Keratinocyte (primary cell): ENCODE measurements around the gene TBC1D7. TPM values are rescaled to one million over a fixed set of nuclear protein-coding genes. Genes with fewer than 3 reads are reported as not detected.
A peak's percentile ranks its signal among the peaks of the same experiment; 100 is the strongest.

Experiments
- DNase-seq: peaks from one replicate; pipeline ENCODE4 v3.0.0-alpha.2; 2011; ENCODE audit warnings: low read depth, missing footprints, low spot score
- FAIRE-seq: peaks from 2 replicates; lab custom pipeline; 2011; peaks lifted over from hg19 to GRCh38; lab: Jason Lieb, UNC
- H2AFZ ChIP-seq: 2 replicates; pipeline ENCODE4 v1.6.0; 2012; ENCODE audit warnings: low read length, control low read depth, inconsistent platforms; ENCODE audit not compliant: control insufficient read depth
- H3K27ac ChIP-seq: 2 replicates; pipeline ENCODE4 v1.5.1; 2011; ENCODE audit warnings: low read length; ENCODE audit not compliant: control insufficient read depth, insufficient read depth
- H3K27me3 ChIP-seq: 3 replicates; pipeline ENCODE4 v1.6.0; 2011; ENCODE audit warnings: low read length; ENCODE audit not compliant: control insufficient read depth, insufficient read depth; ENCODE audit errors: extremely low read depth
- H3K36me3 ChIP-seq, 2 experiments: 2 replicates in 1 of 2; 3 replicates in 1 of 2; pipeline ENCODE4 v1.5.1; 2011; ENCODE audit warnings: low read length in 2 of 2, mild to moderate bottlenecking in 1 of 2; ENCODE audit not compliant: control insufficient read depth in 2 of 2, insufficient read depth in 2 of 2; ENCODE audit errors: extremely low read depth in 1 of 2
- H3K4me1 ChIP-seq: 3 replicates; pipeline ENCODE4 v1.5.1; 2011; ENCODE audit warnings: low read length; ENCODE audit not compliant: control insufficient read depth, insufficient read depth; ENCODE audit errors: extremely low read depth
- H3K4me2 ChIP-seq: 3 replicates; pipeline ENCODE4 v1.6.0; 2011; ENCODE audit warnings: low read depth, low read length; ENCODE audit not compliant: control insufficient read depth, insufficient read depth; ENCODE audit errors: extremely low read depth
- H3K4me3 ChIP-seq, 3 experiments: fragments of 200-600 bp in 1 of 3; sonication (generic) in 1 of 3; 2 replicates in 2 of 3; 3 replicates in 1 of 3; pipeline ENCODE4 v1.5.1; 2011 to 2016; ENCODE audit warnings: low read length in 3 of 3, mild to moderate bottlenecking in 3 of 3, control low read depth in 2 of 3, inconsistent platforms in 1 of 3, low read depth in 1 of 3, mixed read lengths in 1 of 3, mixed run types in 1 of 3, moderate library complexity in 1 of 3; ENCODE audit not compliant: control insufficient read depth in 2 of 3, insufficient read depth in 2 of 3; ENCODE audit errors: extremely low read depth in 1 of 3
- H3K79me2 ChIP-seq: 2 replicates; pipeline ENCODE4 v1.6.0; 2012; ENCODE audit warnings: low read length; ENCODE audit not compliant: control insufficient read depth, insufficient read depth
- H3K9ac ChIP-seq: 3 replicates; pipeline ENCODE4 v1.6.0; 2011; ENCODE audit warnings: low read length; ENCODE audit not compliant: control insufficient read depth, insufficient read depth; ENCODE audit errors: extremely low read depth
- H3K9me1 ChIP-seq: 3 replicates; pipeline ENCODE4 v1.6.0; 2011; ENCODE audit warnings: low read length; ENCODE audit not compliant: control insufficient read depth, insufficient read depth; ENCODE audit errors: extremely low read depth
- H3K9me3 ChIP-seq: 2 replicates; pipeline ENCODE4 v1.5.1; 2012; ENCODE audit warnings: low read depth, low read length; ENCODE audit not compliant: control insufficient read depth
- H4K20me1 ChIP-seq: 3 replicates; pipeline ENCODE4 v1.6.0; 2011; ENCODE audit warnings: low read length; ENCODE audit not compliant: control insufficient read depth, insufficient read depth; ENCODE audit errors: extremely low read depth
- CTCF ChIP-seq, 3 experiments: IDR thresholded peaks in 1 of 3; conservative IDR thresholded peaks in 1 of 3; optimal IDR thresholded peaks in 1 of 3; 2 replicates in 2 of 3; 3 replicates in 1 of 3; pipeline versions ENCODE3 to v1.5.1; 2011; ENCODE audit warnings: low read length in 3 of 3, mild to moderate bottlenecking in 3 of 3, moderate library complexity in 2 of 3, control low read depth in 1 of 3, inconsistent platforms in 1 of 3; ENCODE audit not compliant: insufficient read depth in 2 of 3; ENCODE audit errors: extremely low read depth in 1 of 3
- EZH2 ChIP-seq: IDR thresholded peaks from one replicate; pipeline ENCODE4 v1.6.1; 2012; ENCODE audit warnings: inconsistent platforms, mild to moderate bottlenecking, low read length, moderate library complexity
- dilution Hi-C: fragments of 300-500 bp; cut with MboI; formaldehyde crosslinking; loops from one replicate; pipeline ENCODE4 v1.7.0; 2020; ENCODE audit warnings: low sequenced_read_pairs; ENCODE audit not compliant: extremely low pct_ligation_motif_present
- polyA plus RNA-seq, 5 experiments: library from polyadenylated mRNA; depleted of rRNA in 3 of 5; stranded (reverse) in 3 of 5; stranded (forward) in 1 of 5; unstranded in 1 of 5; fragments of >200 nt; gene quantifications; 1 replicate in 1 of 5; 2 replicates in 3 of 5; 3 replicates in 1 of 5; pipeline versions ENCODE4 v1.2.1 to v1.2.3, GENCODE V29; 2011 to 2012; ENCODE audit warnings: missing spikeins in 2 of 5, low read depth in 1 of 5, low replicate concordance in 1 of 5

The TBC1D7 gene
- polyA plus RNA-seq, 1 donor (not counting 4 experiments of a cell fraction or from before 2014, with no cell fraction given), result 30.4 TPM

- no peak overlapping the region for H3K4me2 ChIP-seq
Measured at GRCh38 chr6:13268913-13269518, 59.3 kb downstream of the TBC1D7 start.

GRCh38 chr6:13267142-13267651 lies 61.1 kb downstream of the TBC1D7 start:
- FAIRE-seq (no peak), DNase-seq (no peak)
- H4K20me1 ChIP-seq, result no peaks in the 10 kb centered on the region
- no peaks in the 10 kb centered on the region for H3K79me2 ChIP-seq
- dilution Hi-C loops, result no loop called here
- no peak overlapping the region for H3K9ac ChIP-seq
- no peak overlapping the region for H3K4me3 ChIP-seq
- TF ChIP-seq EZH2 (no peak), CTCF (optimal IDR thresholded peaks at IDR 0.05 in 1 of 3, IDR thresholded peaks at IDR 0.05 in 1 of 3, conservative IDR thresholded peaks at IDR 0.05 in 1 of 3; ENCODE audit: extremely low read depth in 1 of 3, insufficient read depth in 2 of 3, low read length in 3 of 3) (no peak)
- H2AFZ ChIP-seq, result no peak overlapping the region
- no peaks in the 10 kb centered on the region for H3K36me3 ChIP-seq
- H3K4me2 ChIP-seq, result no peak overlapping the region
- no peaks in the 10 kb centered on the region for H3K9me1 ChIP-seq
- H3K27me3 ChIP-seq, result no peaks in the 10 kb centered on the region
- no peaks in the 10 kb centered on the region for H3K9me3 ChIP-seq
- H3K4me1 ChIP-seq, result no peaks in the 10 kb centered on the region
- no peak overlapping the region for H3K27ac ChIP-seq

More at GRCh38 chr6:13268913-13269518, 59.3 kb downstream of the TBC1D7 start:
- peak; percentile 9 for FAIRE-seq
- Histone ChIP-seq H3K36me3 (no peaks in the 10 kb centered on the region), H3K4me3 (no peak overlapping the region), H3K4me1 (no peaks in the 10 kb centered on the region), H2AFZ (no peak overlapping the region), H4K20me1 (no peaks in the 10 kb centered on the region), H3K79me2 (no peaks in the 10 kb centered on the region), H3K9me1 (no peaks in the 10 kb centered on the region), H3K9ac (no peak overlapping the region), H3K9me3 (no peaks in the 10 kb centered on the region), H3K27ac (no peak overlapping the region), H3K27me3 (no peaks in the 10 kb centered on the region)
- dilution Hi-C loops, result no loop called here
- no peak for DNase-seq
- no peak for TF ChIP-seq EZH2
- TF ChIP-seq CTCF (optimal IDR thresholded peaks at IDR 0.05 in 1 of 3, IDR thresholded peaks at IDR 0.05 in 1 of 3, conservative IDR thresholded peaks at IDR 0.05 in 1 of 3; ENCODE audit: extremely low read depth in 1 of 3, insufficient read depth in 2 of 3, low read length in 3 of 3), result no peak
